Ovary (tissue), 9 donors: ENCODE results near the gene AMIGO1. TPM values are rescaled to one million over a fixed set of nuclear protein-coding genes. Genes with fewer than 3 reads are reported as not detected.
A peak's percentile ranks its signal among the peaks of the same experiment; 100 is the strongest.

Experiments used
- DNase-seq, 5 donors: peaks; one replicate each; pipeline ENCODE4 v3.0.0-alpha.2; 2019 to 2020
- H3K27ac ChIP-seq, 2 donors: fragments of 200-600 bp; one replicate each; pipeline versions ENCODE4 v1.5.1 to v1.8.0; 2019 to 2022
- H3K27me3 ChIP-seq: fragments of 200-600 bp; one replicate; pipeline ENCODE4 v1.8.0; 2022
- H3K36me3 ChIP-seq: fragments of 200-600 bp; sonication (generic); one replicate; pipeline ENCODE4 v1.5.1; 2019
- H3K4me1 ChIP-seq: one replicate; pipeline ENCODE4 v1.8.1; 2013; ENCODE audit warnings: mild to moderate bottlenecking, moderate library complexity; ENCODE audit not compliant: insufficient read depth
- H3K4me3 ChIP-seq: fragments of 200-600 bp; sonication (generic); one replicate; pipeline ENCODE4 v1.5.1; 2017
- H3K9me3 ChIP-seq, 2 donors: fragments of 200-600 bp in 1 of 2; sonication (generic) in 1 of 2; one replicate each; pipeline versions ENCODE4 v1.5.1 to v1.8.1; 2013 to 2019; ENCODE audit warnings: mild to moderate bottlenecking in 1 of 2, moderate library complexity in 1 of 2
- CTCF ChIP-seq, 3 donors: fragments of 450-650 bp in 2 of 3; fragments of 200-600 bp in 1 of 3; IDR thresholded peaks; one replicate each; pipeline versions ENCODE4 v1.5.1 to v1.8.0; 2016 to 2022; ENCODE audit warnings: antibody characterized with exemption in 3 of 3, mild to moderate bottlenecking in 1 of 3
- EP300 ChIP-seq: sonication (generic); formaldehyde crosslinking; IDR thresholded peaks from one replicate; pipeline ENCODE4 v1.6.1; 2017; ENCODE audit warnings: antibody characterized with exemption
- POLR2A ChIP-seq: fragments of 450-650 bp; IDR thresholded peaks from one replicate; pipeline ENCODE4 v1.6.1; 2017; ENCODE audit warnings: antibody characterized with exemption, mild to moderate bottlenecking, moderate library complexity
- WGBS, 3 donors: extraction: QIAGEN DNeasy Blood & Tissue Kit in 1 of 3; methylation state at CpG; one replicate each; pipeline versions ENCODE4 v1.1.5 to v1.1.7; 2013 to 2017; 5-methylcytosine and 5-hydroxymethylcytosine counted together
- intact Hi-C, 4 donors: fragments of 100-400 bp; cut with DNase I; formaldehyde crosslinking; loops; one replicate each; pipeline versions ENCODE4 v1.11.0 to v1.15.1; 2022 to 2023
- polyA plus RNA-seq, 2 donors: library from polyadenylated mRNA; stranded (reverse); fragments of 200-250 nt in 1 of 2; fragments of 350-450 nt in 1 of 2; fragmentation: Illumina TruSeq in 1 of 2; extraction: RNeasy Lipid Tissue Mini Kit (QIAGEN cat#74804) in 1 of 2; gene quantifications; one replicate each; pipeline ENCODE4 v1.2.3, GENCODE V29; 2013 to 2014
- total RNA-seq, 7 donors: library from RNA; depleted of rRNA in 2 of 7; stranded (reverse); fragments of >200 nt in 2 of 7; fragmentation: NEBNext Ultra II Directional in 3 of 7; extraction: Animal tissue kit (Norgen Biotek cat#: 25700) in 3 of 7; gene quantifications; one replicate each; pipeline versions ENCODE4 v1.1.0 to v1.2.4, GENCODE V29; 2016 to 2023
- donor health status: DM: no; HTN: no; CAD: no; lungs with moderate emphysema.
- donor health status: DM: no; HTN: no; CAD: no.
- donor health status: Bipolar disorder and iron deficiency.
- donor health status: DM: yes; HTN: yes; CAD: no.
- donor health status: DM: no; HTN: no; CAD: no.
- donor health status: DM: yes; HTN: yes; CAD: no.

Gene AMIGO1
- total and polyA plus RNA-seq, 9 donors, result 6.3 to 18.0 (median 10.8) TPM

DNA sequence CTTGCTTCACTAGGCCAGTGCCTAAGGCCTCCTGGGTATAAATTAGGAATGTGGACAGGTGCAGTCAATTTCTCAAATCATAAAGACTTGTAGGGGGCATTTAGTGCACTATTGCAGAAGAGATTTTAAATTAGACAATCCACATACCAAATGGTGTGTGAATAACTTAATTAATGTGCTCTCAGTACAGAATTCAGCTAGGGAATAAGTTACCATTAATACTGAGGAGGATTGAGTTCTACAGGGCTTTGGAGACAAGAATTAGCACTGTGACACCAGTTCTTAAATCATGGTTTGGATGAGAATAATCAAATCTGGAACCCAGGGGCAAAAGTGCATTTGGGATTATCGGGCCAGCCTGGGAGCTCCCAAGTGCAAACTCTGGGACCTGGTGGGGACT is 41.5 kb downstream of the AMIGO1 start:
- Histone ChIP-seq H3K36me3 (no peaks in the 10 kb centered on the region), H3K4me3 (no peak overlapping the region), H3K9me3 (no peaks in the 10 kb centered on the region), H3K27ac (no peak overlapping the region), H3K27me3 (no peaks in the 10 kb centered on the region), H3K4me1 (no peaks in the 10 kb centered on the region)
- DNase-seq, result no peak
- intact Hi-C loops, result no loop called here
- 79 to 96% (median 84%) methylated on average over 1 of the region's 1 CpG for WGBS, 3 donors
- TF ChIP-seq POLR2A, result no peak
- TF ChIP-seq EP300, result no peak
- TF ChIP-seq CTCF (IDR thresholded peaks at IDR 0.05), result no peak

GRCh38 chr1:109467301-109467777 is 42.2 kb downstream of the AMIGO1 start:
- no peak for DNase-seq
- no peak for TF ChIP-seq CTCF (IDR thresholded peaks at IDR 0.05)
- TF ChIP-seq EP300, result no peak
- no peak for TF ChIP-seq POLR2A
- intact Hi-C loops, result no loop called here
- WGBS, 3 donors, result 21 to 34% (median 27%) methylated on average over 22 to 23 of the region's 23 CpGs
- no peaks in the 10 kb centered on the region for H3K36me3 ChIP-seq
- H3K27me3 ChIP-seq, result no peaks in the 10 kb centered on the region
- no peak overlapping the region for H3K27ac ChIP-seq
- no peaks in the 10 kb centered on the region for H3K4me1 ChIP-seq
- peak overlapping the region; percentile 70 for H3K4me3 ChIP-seq
- no peaks in the 10 kb centered on the region for H3K9me3 ChIP-seq

DNA sequence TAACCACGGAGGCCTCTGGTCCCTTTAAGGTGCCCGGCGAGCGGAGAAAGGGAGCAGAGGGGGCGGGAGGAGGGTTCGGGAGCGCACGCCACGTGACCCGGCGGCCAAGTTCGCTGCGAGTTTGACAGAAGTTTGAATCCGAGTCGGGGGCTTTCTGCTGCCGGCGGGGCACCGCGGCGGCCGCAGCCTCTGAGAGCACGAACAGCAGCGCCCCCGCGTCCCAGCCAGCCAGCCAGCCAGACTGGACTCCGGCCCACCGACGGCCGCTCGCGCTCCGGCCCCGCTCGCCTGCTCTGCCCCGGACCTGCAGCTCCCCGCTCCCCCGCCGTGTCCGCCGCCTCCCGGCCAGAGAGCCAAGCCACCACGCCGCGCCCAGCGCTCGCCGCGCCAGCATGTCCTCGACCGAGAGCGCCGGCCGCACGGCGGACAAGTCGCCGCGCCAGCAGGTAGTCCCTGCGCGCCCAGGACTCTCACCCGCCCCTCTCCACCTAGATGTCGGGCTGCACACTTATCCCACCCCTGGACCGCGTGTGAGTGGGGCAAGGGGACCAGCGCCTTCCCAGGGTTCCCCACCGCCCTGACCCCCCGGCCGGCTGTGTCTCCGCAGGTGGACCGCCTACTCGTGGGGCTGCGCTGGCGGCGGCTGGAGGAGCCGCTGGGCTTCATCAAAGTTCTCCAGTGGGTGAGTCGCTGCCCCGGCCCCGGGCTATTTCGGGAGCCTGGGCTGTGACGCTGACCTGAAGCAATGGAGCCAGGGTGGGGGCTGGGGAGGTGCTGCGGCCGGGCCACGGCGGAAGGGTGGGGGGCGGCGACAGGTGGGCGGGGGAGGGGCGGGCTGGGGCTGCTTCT is 42.9 kb downstream of the AMIGO1 start, which contains the start of gene SYPL2:
SYPL2 (plus strand) TSS at position 95 of the 849 bp plus-strand sequence; CDS start at position 393, 298 bp downstream.
- Histone ChIP-seq H3K4me1 (no peaks in the 10 kb centered on the region), H3K4me3 (peak within 1 kb of the TSS; percentile 70), H3K27me3 (no peaks in the 10 kb centered on the region), H3K36me3 (no peaks in the 10 kb centered on the region), H3K27ac (peak within 1 kb of the TSS in 1 of 2 donors; percentile 34), H3K9me3 (no peaks in the 10 kb centered on the region)
- peak; percentile 46 to 71 (median 57) for DNase-seq
- intact Hi-C loops, result no loop called here
- WGBS, 3 donors, result 0 to 2% (median 1%) methylated on average over 28 to 88 of the region's 88 CpGs
- TF ChIP-seq EP300 (no peak), CTCF (IDR thresholded peaks at IDR 0.05) (peak in 1 of 3 donors; percentile 27), POLR2A (peak; percentile 23)

DNA sequence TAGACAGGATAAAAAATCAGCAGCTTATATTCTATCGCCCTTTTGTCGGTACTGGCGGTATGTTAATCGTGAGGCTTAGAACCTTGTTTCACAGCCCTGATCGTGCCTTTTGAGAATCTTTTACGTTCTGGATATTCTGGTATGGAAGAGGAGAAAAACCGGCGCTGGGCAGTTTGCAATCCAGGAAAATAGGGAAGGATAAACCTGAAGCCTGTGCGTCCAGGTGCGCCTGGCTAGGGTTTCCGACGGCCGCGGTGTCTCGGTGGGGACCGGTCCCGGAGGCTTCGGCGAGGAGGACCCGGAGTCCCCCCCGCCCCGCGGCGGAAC is 43.4 kb downstream of the AMIGO1 start:
- peak overlapping the region; percentile 70 for H3K4me3 ChIP-seq
- H3K27ac ChIP-seq, result peak overlapping the region in 1 of 2 donors; percentile 34
- H3K4me1 ChIP-seq, result no peaks in the 10 kb centered on the region
- WGBS, 3 donors, result 2 to 3% (median 2%) methylated on average over 24 of the region's 24 CpGs
- intact Hi-C loops, result no loop called here
- DNase-seq, result no peak
- TF ChIP-seq EP300 (no peak), CTCF (IDR thresholded peaks at IDR 0.05) (no peak), POLR2A (no peak)
- no peaks in the 10 kb centered on the region for H3K27me3 ChIP-seq
- no peaks in the 10 kb centered on the region for H3K9me3 ChIP-seq
- no peaks in the 10 kb centered on the region for H3K36me3 ChIP-seq
